Activated naive CD4-positive, alpha-beta T cell treated with anti-CD3 and anti-CD28 coated beads, Interleukin-2, amount 50 U/mL, for 72 hours (primary cell): ENCODE results near the gene FBXO36. TPM values are rescaled to one million over a fixed set of nuclear protein-coding genes. Genes with fewer than 3 reads are reported as not detected.

Source experiments
- ATAC-seq, 2 donors: fragments of 150-1000 bp; cut with Tn5 transposase; 2 replicates each; pipeline ENCODE4 v1.10.0; 2021; ENCODE audit warnings: mild to moderate bottlenecking in 2 of 2, moderate library complexity in 2 of 2
- DNase-seq, 2 donors: peaks; one replicate each; pipeline ENCODE4 v3.0.0; 2021 to 2022; ENCODE audit warnings: low spot score in 2 of 2
- H3K27ac Mint-ChIP-seq, 2 donors: one replicate each; pipeline ENCODE4 v1.8.0; 2022; ENCODE audit warnings: mild to moderate bottlenecking in 2 of 2, mixed read lengths in 2 of 2
- H3K36me3 Mint-ChIP-seq, 2 donors: one replicate each; pipeline ENCODE4 v1.8.0; 2022; ENCODE audit warnings: mixed read lengths in 2 of 2
- H3K9me3 Mint-ChIP-seq, 2 donors: one replicate each; pipeline ENCODE4 v1.8.0; 2022; ENCODE audit warnings: mixed read lengths in 2 of 2
- total RNA-seq, 2 donors: library from RNA; stranded (reverse); gene quantifications; one replicate each; pipeline ENCODE4 v1.2.3, GENCODE V29; 2022

FBXO36 gene
- total RNA-seq, 2 donors from 2014 or later: 0.91 to 1.3 TPM

DNA sequence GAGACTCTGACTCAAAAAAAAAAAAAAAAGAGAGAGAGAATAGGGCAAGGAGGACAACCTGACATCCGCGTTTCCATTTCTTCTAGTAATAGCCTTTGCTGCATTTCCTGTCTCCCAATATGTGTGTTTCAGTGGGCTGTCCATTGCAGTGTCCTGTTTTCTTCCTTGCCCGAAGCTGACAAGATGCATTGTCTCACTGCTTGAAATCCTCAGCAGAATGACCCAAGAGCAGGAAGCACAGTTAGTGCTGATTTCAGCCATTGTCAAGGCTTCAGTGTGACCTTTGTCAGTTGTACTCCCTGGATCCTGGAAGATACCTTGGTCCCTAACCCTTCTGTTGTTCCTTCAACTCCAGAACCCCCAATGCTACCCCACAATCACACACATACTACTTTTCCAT, 75.3 kb downstream of the FBXO36 start:
- ATAC-seq (no peak), DNase-seq (no peak)
- no peaks in the 10 kb centered on the region for H3K36me3 Mint-ChIP-seq
- no peak overlapping the region for H3K27ac Mint-ChIP-seq
- no peaks in the 10 kb centered on the region for H3K9me3 Mint-ChIP-seq

DNA sequence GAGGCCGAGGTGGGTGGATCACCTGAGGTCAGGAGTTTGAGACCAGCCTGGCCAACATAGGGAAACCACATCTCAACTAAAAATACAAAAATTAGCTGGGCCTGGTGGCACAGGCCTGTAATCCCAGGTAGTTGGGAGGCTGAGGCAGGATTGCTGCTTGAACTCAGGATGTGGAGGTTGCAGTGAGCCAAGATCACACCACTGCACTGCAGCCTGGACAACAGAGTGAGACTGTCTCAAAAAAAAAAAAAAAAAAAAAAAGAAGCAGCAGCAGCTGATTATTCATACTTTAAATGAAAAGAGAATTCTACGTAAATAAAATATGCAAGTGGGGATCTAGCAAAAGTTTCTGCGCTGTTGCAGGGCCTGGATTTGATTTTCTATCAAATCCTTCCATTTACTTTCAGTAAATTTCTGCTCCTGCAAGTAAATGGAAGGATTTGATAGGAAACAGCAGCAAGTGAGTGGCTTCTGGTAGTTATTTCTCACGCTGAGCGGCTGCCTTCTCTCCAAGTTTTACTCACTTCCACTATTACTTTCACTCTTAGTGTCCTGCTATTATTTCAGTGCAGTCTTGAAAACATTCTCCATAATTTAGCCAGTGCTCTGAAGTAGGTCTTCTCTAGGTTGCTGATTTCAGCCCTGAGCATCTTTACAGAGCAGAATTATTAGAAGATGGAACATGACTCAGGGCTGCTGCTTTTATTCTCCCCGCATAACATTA, 78.0 kb downstream of the FBXO36 start:
- ATAC-seq: peak; percentile 50 to 96

DNA sequence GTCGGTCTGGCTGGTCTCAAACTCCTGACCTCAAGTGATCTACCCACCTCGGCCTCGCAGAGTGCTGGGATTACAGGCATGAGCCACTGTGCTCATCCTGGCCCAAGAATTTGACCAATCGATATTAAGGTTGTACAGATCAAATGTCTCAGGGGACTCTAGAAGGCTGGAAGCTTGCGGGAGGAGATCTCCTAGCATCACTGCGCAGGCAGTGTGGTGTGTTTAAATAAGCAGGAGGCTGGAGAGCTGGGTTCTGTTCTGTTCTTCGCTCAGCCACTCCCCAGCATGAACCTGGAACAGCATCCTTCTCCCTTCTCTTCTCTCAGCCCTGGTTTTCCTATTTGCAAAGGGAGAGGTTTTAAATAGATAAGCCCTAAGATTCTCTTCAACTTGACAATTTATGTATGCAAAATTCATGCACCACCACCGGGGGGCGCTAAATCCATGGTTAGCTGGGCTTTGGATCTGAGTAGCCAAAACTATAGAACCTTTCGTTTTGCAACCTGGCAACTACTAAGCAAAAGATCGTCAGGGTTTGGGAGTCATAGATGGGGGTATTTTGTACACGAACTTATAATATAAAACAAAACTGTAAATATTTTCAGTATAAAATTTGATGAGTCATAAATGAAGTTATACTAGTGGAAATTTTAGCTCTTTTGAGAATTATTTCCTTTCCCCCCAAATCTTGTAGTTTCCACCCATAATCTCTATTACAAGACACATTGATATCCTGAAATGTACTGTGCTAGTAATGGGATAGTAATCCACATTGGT, 85.8 kb downstream of the FBXO36 start:
- no peaks in the 10 kb centered on the region for H3K9me3 Mint-ChIP-seq
- DNase-seq (peak in 1 of 2 donors; percentile 89), ATAC-seq (peak; percentile 63 to 70)
- no peak overlapping the region for H3K27ac Mint-ChIP-seq
- no peaks in the 10 kb centered on the region for H3K36me3 Mint-ChIP-seq

More for the DNA sequence above, 78.0 kb downstream of the FBXO36 start:
- Mint-ChIP-seq H3K9me3 (no peaks in the 10 kb centered on the region), H3K36me3 (no peaks in the 10 kb centered on the region), H3K27ac (no peak overlapping the region)
- peak in 1 of 2 donors; percentile 14 for DNase-seq

DNA sequence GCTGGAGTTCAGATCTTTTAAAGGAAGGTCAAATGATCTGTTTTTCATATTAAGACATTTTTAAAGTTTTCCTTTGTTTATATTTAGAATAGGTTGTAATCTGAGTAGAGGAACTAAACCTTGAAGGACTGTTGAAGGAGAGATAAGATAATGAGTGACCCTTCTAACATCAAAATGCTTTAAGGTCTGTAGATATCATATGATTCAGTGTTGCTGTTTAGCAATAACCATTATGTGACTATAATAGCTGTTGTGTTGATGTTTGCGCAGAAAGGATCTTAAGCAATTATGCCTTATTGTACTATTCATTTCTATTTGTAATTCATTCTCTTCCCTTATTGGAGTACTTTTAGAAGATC, 86.4 kb downstream of the FBXO36 start:
- Mint-ChIP-seq H3K36me3 (no peaks in the 10 kb centered on the region), H3K9me3 (no peaks in the 10 kb centered on the region), H3K27ac (no peak overlapping the region)
- ATAC-seq (no peak), DNase-seq (no peak)

DNA sequence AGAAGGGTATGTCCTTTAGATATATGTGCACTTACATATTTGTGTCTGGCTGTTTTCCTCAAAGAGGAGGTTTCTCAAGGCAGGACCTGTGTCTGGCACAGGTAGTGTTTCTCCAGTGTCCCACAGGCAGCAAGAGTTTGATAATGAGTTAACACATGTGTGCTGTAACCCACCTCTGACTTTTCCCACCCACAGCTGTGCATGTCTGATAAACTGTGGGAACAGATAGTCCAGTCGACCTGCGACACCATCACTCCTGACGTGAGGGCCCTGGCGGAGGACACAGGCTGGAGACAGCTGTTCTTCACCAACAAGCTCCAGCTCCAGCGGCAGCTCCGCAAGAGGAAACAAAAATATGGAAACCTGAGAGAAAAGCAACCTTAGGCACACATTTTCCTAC, 88.2 kb downstream of the FBXO36 start:
- H3K27ac Mint-ChIP-seq: no peak overlapping the region

DNA sequence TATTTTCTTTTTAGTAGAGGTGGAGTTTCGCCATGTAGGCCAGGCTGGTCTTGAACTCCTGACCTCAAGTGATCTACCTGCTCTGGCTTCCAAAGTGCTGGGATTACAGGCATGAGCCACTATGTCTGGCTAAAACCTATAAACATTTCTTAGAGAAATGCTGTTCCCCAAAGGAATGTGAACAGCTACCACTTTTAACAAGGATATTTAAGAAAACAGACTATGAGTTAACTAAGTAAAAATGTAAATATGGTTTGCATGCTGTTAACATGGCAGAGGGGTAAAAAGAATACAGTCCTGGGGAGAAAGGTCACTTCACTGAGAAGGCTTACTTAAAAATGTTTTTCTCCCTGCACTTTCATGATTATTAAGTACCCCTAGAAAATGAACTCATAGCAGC, 89.3 kb downstream of the FBXO36 start:
- DNase-seq: no peak
- Mint-ChIP-seq H3K36me3 (no peaks in the 10 kb centered on the region), H3K27ac (no peak overlapping the region), H3K9me3 (no peaks in the 10 kb centered on the region)
- no peak for ATAC-seq

More for the DNA sequence above, 88.2 kb downstream of the FBXO36 start:
- Mint-ChIP-seq H3K36me3 (no peaks in the 10 kb centered on the region), H3K9me3 (no peaks in the 10 kb centered on the region)
- DNase-seq: no peak
- no peak for ATAC-seq

DNA sequence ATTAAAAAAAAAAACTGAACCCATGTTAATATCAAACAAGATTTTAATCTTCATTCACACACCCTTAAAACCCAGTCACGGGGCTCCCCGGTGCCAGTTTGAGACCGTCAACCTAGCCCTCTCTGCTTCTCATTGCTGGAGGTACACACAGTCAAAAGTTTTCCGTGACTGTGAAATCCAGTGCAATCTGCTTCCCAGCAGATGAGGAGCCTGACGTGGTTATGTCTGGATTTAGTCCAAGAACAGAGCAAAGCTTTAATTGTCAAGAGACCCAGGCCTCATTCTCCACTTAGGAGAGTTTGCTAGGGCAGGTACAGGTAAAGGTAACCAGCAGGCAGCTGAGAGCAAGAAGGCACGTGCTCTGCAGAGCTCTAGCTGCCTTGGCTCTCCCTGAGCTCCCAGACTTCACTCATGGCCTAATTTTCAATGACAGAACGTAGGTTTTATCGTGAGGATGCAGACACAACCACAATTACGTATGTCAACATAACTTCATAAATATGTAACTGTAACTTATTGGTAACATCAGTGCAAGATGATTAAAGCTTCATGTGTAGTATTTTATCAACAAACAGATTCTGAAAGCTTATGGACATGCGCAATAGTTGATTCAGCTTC, 90.1 kb downstream of the FBXO36 start:
- ATAC-seq: no peak
- H3K27ac Mint-ChIP-seq: no peak overlapping the region

DNA sequence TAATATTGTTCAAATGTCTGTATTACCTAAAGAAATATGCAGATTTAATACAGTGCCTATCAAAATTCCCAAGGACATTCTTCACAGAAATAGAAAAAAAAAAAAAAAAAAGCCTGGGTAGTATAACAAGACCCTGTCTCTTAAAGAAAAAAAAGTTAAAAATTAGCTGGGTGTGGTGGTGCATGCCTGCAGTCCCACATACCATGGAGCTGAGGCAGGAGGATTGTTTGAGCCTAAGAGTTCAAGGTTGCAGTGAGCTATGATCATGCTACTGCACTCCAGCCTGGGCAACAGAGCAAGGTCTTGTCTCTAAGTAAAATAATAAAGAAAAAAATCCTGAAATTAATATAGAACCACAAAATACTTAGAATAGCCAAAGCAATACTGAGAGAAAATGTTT, 94.5 kb downstream of the FBXO36 start:
- no peak overlapping the region for H3K27ac Mint-ChIP-seq
- DNase-seq (no peak), ATAC-seq (no peak)
- H3K36me3 Mint-ChIP-seq: no peaks in the 10 kb centered on the region
- H3K9me3 Mint-ChIP-seq: no peaks in the 10 kb centered on the region

More for the DNA sequence above, 90.1 kb downstream of the FBXO36 start:
- no peak for DNase-seq
- Mint-ChIP-seq H3K9me3 (no peaks in the 10 kb centered on the region), H3K36me3 (no peaks in the 10 kb centered on the region)

DNA sequence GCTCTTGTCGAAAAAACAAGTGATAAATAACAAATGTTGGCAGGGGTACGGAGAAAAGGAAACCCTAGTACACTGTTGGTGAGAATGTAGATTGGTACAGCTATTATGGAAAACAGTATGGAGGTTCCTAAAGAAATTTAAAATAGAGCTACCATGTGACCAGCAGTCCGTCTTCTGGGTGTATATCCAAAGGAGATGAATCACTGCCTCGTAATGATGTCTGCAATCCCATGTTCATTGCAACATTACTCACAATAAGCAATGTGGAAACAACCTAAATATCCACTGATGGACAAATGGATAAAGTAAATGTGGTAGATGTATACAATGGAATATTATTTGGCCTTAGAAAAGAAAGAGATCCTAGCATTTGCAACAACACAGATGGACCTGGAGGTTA, 95.8 kb downstream of the FBXO36 start:
- H3K9me3 Mint-ChIP-seq: no peaks in the 10 kb centered on the region

DNA sequence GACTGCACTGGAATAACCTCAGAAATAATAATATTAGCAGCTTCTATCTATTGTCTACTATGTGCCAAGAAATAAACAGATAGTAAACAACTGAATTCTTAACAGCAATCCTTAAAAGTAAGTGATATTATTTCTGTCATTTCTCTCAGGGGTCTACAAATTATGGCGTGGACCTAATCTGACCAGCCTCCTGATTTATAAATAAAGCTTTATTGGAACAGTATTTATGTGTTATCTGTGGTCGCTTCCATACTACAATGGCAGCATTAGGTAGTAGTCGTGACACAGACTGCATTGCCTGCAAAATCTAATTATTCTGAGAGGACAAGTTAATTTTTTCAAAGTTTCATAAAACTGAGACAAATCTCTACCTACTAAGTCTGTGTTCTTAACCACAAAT, 97.4 kb downstream of the FBXO36 start:
- Mint-ChIP-seq H3K9me3 (no peaks in the 10 kb centered on the region), H3K27ac (no peak overlapping the region), H3K36me3 (no peaks in the 10 kb centered on the region)
- ATAC-seq: no peak
- DNase-seq: no peak

More for the DNA sequence above, 95.8 kb downstream of the FBXO36 start:
- Mint-ChIP-seq H3K36me3 (no peaks in the 10 kb centered on the region), H3K27ac (no peak overlapping the region)
- DNase-seq: no peak
- ATAC-seq: no peak

DNA sequence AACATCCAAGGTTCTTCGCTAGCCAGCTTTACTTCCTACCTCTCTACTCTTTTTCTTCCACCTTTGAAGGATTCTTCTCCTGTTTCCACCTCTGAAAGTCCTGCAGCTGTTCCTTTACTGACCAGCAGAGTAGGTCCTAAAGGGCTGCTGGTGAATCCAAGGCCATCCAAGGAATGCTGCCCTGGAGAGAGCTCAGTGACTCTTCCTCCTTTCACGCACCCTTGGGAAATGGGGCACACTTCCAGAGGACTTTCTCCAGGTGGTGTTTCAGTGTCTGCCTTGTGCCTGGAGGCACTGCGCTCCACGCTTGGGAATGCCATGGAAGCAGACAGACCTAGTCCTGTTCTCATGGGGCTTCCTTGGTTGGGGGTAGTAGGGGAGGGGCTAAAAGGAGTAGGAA, 101.0 kb downstream of the FBXO36 start:
- ATAC-seq (no peak), DNase-seq (no peak)
- H3K36me3 Mint-ChIP-seq: no peaks in the 10 kb centered on the region
- H3K27ac Mint-ChIP-seq: no peak overlapping the region
- no peaks in the 10 kb centered on the region for H3K9me3 Mint-ChIP-seq

DNA sequence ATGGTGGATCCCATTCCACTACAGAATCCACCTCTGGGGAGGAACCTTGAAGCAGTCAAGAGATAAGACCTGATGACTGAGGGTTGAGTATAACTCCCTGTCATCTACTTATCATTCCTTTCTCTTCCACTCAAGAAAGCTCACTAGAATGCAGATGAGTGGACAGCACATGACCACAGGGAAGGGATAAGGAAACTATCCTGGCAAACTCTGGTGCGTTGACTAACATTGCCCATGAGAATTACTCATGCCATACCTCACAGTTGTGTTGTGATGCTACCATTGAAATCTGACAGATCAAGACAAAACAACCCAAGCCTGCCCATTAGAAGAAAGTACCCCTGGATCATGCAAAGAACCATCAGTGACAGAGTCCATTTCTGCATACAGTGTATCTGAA, 119.9 kb downstream of the FBXO36 start:
- Mint-ChIP-seq H3K36me3 (no peaks in the 10 kb centered on the region), H3K27ac (no peak overlapping the region), H3K9me3 (no peaks in the 10 kb centered on the region)
- DNase-seq (no peak), ATAC-seq (no peak)

DNA sequence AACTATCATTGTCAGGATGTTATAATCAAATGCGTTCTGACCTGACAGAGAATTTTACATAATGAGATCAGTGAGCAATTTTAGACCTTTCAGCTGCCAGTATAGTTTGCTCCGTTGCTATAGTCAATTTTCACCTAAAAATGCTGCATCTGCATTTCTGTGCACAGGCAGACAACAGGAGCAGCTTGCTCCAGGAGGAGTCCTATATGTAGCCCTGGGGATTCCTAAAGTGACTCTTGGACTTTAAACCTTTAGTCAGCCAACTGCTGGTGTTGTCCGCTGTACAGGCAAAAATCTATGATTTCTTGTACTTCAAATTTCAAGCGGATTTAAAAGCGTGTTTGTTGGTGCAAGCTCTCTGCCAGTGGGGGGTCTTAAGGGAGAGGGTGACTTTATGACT, 120.7 kb downstream of the FBXO36 start:
- ATAC-seq (no peak), DNase-seq (no peak)
- Mint-ChIP-seq H3K36me3 (no peaks in the 10 kb centered on the region), H3K9me3 (no peaks in the 10 kb centered on the region), H3K27ac (no peak overlapping the region)

DNA sequence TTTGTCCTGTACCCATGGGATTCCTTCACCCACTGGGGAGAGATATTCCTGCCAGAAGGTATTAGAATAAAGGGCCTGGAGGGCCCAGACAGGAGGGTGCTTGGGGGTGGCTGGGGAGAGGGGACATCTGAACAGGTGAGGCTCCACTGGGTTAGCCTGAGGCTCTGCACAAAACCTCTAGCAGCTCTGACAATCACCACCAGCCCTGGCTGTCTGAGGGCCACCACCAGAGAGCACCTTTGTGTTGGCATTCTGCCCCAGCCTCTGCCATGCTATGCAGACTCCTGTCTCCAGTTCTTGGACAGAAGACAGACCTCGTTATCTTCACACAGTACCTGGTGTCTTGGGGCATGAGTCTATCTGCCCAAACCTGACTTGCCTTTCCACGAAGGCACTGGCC, 121.2 kb downstream of the FBXO36 start:
- ATAC-seq (no peak), DNase-seq (no peak)
- Mint-ChIP-seq H3K36me3 (no peaks in the 10 kb centered on the region), H3K9me3 (no peaks in the 10 kb centered on the region), H3K27ac (no peak overlapping the region)

DNA sequence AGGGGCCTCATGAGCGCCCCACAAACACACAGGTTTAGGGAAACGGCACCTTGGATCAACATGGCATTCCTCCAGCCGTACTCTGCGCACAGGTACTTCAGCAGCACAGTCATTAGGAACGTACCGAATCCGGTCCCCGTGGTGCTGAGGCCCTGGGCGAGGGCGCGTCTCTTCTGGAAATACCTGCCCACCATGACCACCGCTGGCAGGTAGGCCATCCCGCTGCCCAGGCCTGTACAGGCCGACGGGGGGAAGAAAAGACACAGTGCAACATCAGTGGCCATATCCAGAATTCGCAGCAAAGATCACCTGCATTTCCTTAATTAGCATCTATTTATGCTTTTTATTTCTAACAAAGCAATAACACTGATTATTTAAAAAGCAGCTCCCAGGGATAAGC, 124.2 kb downstream of the FBXO36 start:
- ATAC-seq (no peak), DNase-seq (no peak)
- Mint-ChIP-seq H3K27ac (no peak overlapping the region), H3K9me3 (no peaks in the 10 kb centered on the region), H3K36me3 (no peaks in the 10 kb centered on the region)

DNA sequence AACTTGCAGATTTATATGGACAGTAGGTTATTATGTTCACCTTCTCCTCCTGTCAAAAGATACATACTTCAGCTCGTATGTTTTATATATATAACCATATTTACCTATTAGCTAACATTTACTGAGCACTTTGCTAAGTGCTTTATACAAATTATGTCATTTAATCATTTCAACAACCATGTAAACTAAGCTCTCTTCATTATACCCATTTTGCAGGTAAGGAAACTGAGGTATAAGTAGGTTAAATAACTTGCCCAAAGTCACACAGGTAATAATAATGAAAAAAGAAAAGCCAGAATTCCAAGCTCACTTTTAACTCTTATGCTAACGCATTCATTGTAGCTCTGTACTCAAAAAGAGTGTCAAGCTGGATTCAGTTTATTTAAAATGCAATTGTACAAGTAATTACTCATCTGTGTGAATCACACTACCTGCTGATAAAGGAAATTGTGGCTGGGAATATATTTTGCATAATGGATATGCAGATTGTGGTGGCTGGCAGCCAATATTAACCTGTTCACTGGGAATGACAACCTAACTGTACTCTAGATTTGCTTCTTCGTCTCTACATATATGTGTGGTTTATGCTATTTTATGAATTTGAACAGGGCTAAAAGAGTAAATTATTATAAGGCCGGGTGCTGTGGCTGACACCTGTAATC, 125.8 kb downstream of the FBXO36 start:
- ATAC-seq (peak in 1 of 2 donors; percentile 46), DNase-seq (no peak)
- Mint-ChIP-seq H3K27ac (no peak overlapping the region), H3K36me3 (no peaks in the 10 kb centered on the region), H3K9me3 (no peaks in the 10 kb centered on the region)

DNA sequence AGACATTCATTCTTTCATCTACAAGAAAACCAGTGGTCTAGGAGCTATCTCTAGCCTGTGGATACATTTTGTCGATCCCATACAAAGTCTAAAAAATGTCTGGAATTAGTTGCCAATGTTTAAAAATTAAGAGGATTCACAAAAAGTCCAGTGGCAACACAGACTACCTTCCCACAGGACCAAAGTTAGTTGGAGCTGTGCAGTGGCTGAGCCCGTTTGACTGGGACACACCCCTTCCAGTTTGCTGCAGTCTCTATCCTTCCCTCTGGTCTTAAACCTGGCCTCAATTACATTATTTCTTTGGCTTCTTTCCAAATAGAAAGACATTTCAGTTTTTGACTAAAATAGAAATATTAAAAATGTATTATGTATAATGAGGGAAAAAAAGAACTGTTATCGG, 127.8 kb downstream of the FBXO36 start:
- Mint-ChIP-seq H3K27ac (no peak overlapping the region), H3K36me3 (no peaks in the 10 kb centered on the region), H3K9me3 (no peaks in the 10 kb centered on the region)
- ATAC-seq (no peak), DNase-seq (no peak)
